ENCODE measurements around the gene ARPP21.

ARPP21 gene

GRCh38 chr3:35739964-35740527 lies 100.7 kb downstream of the ARPP21 start:
- no peak for TF ChIP-seq CTCF (IDR thresholded peaks at IDR 0.05; ENCODE audit: low read depth, low read length)
- H3K4me3 ChIP-seq (ENCODE audit: low read depth, low read length) = no peak overlapping the region

- no peak for TF ChIP-seq CTCF (IDR thresholded peaks at IDR 0.05; ENCODE audit: low read depth, low read length)
- H3K4me3 ChIP-seq (ENCODE audit: low read depth, low read length) = no peak overlapping the region
Observed at GRCh38 chr3:35743218-35743617, 103.9 kb downstream of the ARPP21 start.

- H3K4me3 ChIP-seq (ENCODE audit: low read depth, low read length) = no peak overlapping the region
- TF ChIP-seq CTCF (IDR thresholded peaks at IDR 0.05; ENCODE audit: low read depth, low read length) = no peak
Observed at GRCh38 chr3:35744419-35744818, 105.1 kb downstream of the ARPP21 start.

GRCh38 chr3:35745351-35745750 lies 106.0 kb downstream of the ARPP21 start:
- TF ChIP-seq CTCF (IDR thresholded peaks at IDR 0.05; ENCODE audit: low read depth, low read length) = no peak

GRCh38 chr3:35745802-35746484 lies 106.6 kb downstream of the ARPP21 start:
- H3K4me3 ChIP-seq (ENCODE audit: low read depth, low read length) = no peak overlapping the region
- no peak for TF ChIP-seq CTCF (IDR thresholded peaks at IDR 0.05; ENCODE audit: low read depth, low read length)

More at GRCh38 chr3:35745351-35745750, 106.0 kb downstream of the ARPP21 start:
- no peak overlapping the region for H3K4me3 ChIP-seq (ENCODE audit: low read depth, low read length)

- H3K4me3 ChIP-seq (ENCODE audit: low read depth, low read length) = no peak overlapping the region
- TF ChIP-seq CTCF (IDR thresholded peaks at IDR 0.05; ENCODE audit: low read depth, low read length) = no peak
Observed at GRCh38 chr3:35746492-35746891, 107.2 kb downstream of the ARPP21 start.

- TF ChIP-seq CTCF (IDR thresholded peaks at IDR 0.05; ENCODE audit: low read depth, low read length) = no peak
- no peak overlapping the region for H3K4me3 ChIP-seq (ENCODE audit: low read depth, low read length)
Observed at GRCh38 chr3:35748144-35748543, 108.8 kb downstream of the ARPP21 start.
